Neural cell (in vitro differentiated cells): ENCODE data around the gene FOXE1. TPM values are rescaled to one million over a fixed set of nuclear protein-coding genes. Genes with fewer than 3 reads are reported as not detected.

ENCODE experiments used
- H2AFZ ChIP-seq: fragments of 200-600, 300-800 bp; sonication (generic), shearing (Covaris generic); 2 replicates; pipeline ENCODE4 v1.6.0; 2014; ENCODE audit warnings: low read depth, mild to moderate bottlenecking, antibody characterized with exemption, low read length, moderate library complexity
- H3F3A ChIP-seq: fragments of 200-600 bp; shearing (Covaris generic); 2 replicates; pipeline ENCODE4 v1.6.1; 2016; ENCODE audit warnings: mild to moderate bottlenecking, moderate library complexity, mixed read lengths, antibody characterized with exemption, low read length; ENCODE audit not compliant: insufficient read depth, poor library complexity, severe bottlenecking
- H3K27ac ChIP-seq: fragments of 200-600, 300-800 bp; sonication (generic), shearing (Covaris generic); 2 replicates; pipeline ENCODE4 v1.5.1; 2014; ENCODE audit warnings: mild to moderate bottlenecking, low read length, moderate library complexity
- H3K27me3 ChIP-seq: fragments of 300-800, 200-600 bp; sonication (generic), shearing (Covaris generic); 2 replicates; pipeline ENCODE4 v1.6.0; 2014; ENCODE audit warnings: mild to moderate bottlenecking, low read depth, low read length, moderate library complexity; ENCODE audit not compliant: insufficient read depth
- H3K36me3 ChIP-seq: fragments of 300-800, 200-600 bp; sonication (generic), shearing (Covaris generic); 2 replicates; pipeline ENCODE4 v1.5.1; 2014; ENCODE audit warnings: mild to moderate bottlenecking, antibody characterized with exemption, low read length, moderate library complexity; ENCODE audit not compliant: insufficient read depth
- H3K4me2 ChIP-seq: fragments of 300-800, 200-600 bp; sonication (generic), shearing (Covaris generic); 2 replicates; pipeline ENCODE4 v1.6.0; 2014; ENCODE audit warnings: mild to moderate bottlenecking, low read length
- H3K4me3 ChIP-seq: fragments of 300-800, 200-600 bp; sonication (generic), shearing (Covaris generic); 2 replicates; pipeline ENCODE4 v1.5.1; 2014; ENCODE audit warnings: mild to moderate bottlenecking, low read length, moderate library complexity
- H3K79me2 ChIP-seq: fragments of 200-600 bp; shearing (Covaris generic); replicated peaks from 2 replicates; pipeline ENCODE4 v1.6.0; 2014; ENCODE audit warnings: mild to moderate bottlenecking, low read length, moderate library complexity; ENCODE audit not compliant: insufficient read depth
- H3K9ac ChIP-seq: fragments of 300-800, 200-600 bp; sonication (generic), shearing (Covaris generic); 2 replicates; pipeline ENCODE4 v1.6.1; 2016; ENCODE audit warnings: mild to moderate bottlenecking, low read length, mixed read lengths
- H3K9me2 ChIP-seq: fragments of 200-600 bp; shearing (Covaris generic); 2 replicates; pipeline ENCODE4 v1.6.1; 2016; ENCODE audit warnings: mild to moderate bottlenecking, low read length, mixed read lengths; ENCODE audit not compliant: insufficient read depth
- H3K9me3 ChIP-seq: fragments of 200-600, 300-800 bp; sonication (generic), shearing (Covaris generic); 2 replicates; pipeline ENCODE4 v1.6.1; 2016; ENCODE audit warnings: mild to moderate bottlenecking, mixed run types, low read length, moderate library complexity, mixed read lengths
- H4K20me1 ChIP-seq: fragments of 200-600 bp; shearing (Covaris generic); 2 replicates; pipeline ENCODE4 v1.6.1; 2016; ENCODE audit warnings: mild to moderate bottlenecking, mixed run types; ENCODE audit not compliant: insufficient read depth
- CTCF ChIP-seq: fragments of 450-650 bp; IDR thresholded peaks from 2 replicates; pipeline ENCODE4 v1.5.1; 2014; ENCODE audit warnings: antibody characterized with exemption, mild to moderate bottlenecking, moderate library complexity; ENCODE audit not compliant: poor library complexity, severe bottlenecking
- EP300 ChIP-seq: fragments of 450-650 bp; conservative IDR thresholded peaks from 2 replicates; pipeline ENCODE4 v1.6.1; 2014; ENCODE audit warnings: antibody characterized with exemption, mild to moderate bottlenecking, moderate library complexity; ENCODE audit not compliant: poor library complexity, severe bottlenecking
- EZH2 ChIP-seq: fragments of 200-600, 300-800 bp; shearing (Covaris generic), sonication (generic); IDR thresholded peaks from 2 replicates; pipeline ENCODE4 v1.6.1; 2014; ENCODE audit warnings: antibody characterized with exemption, low read length, borderline replicate concordance, mild to moderate bottlenecking; ENCODE audit not compliant: insufficient read depth, poor library complexity, severe bottlenecking
- MXI1 ChIP-seq: fragments of 450-650 bp; conservative IDR thresholded peaks from 2 replicates; pipeline ENCODE4 v1.6.1; 2014; ENCODE audit warnings: antibody characterized with exemption, mild to moderate bottlenecking; ENCODE audit not compliant: poor library complexity, severe bottlenecking
- POLR2AphosphoS5 ChIP-seq: IDR thresholded peaks from 2 replicates; pipeline ENCODE4 v1.6.1; 2012
- RAD21 ChIP-seq: fragments of 450-650 bp; conservative IDR thresholded peaks from 2 replicates; pipeline ENCODE4 v1.6.1; 2014; ENCODE audit warnings: antibody characterized with exemption, mild to moderate bottlenecking, moderate library complexity
- REST ChIP-seq: IDR thresholded peaks from 2 replicates; pipeline ENCODE4 v1.6.1; 2012; ENCODE audit warnings: borderline replicate concordance
- SMC3 ChIP-seq: fragments of 450-650 bp; conservative IDR thresholded peaks from 2 replicates; pipeline ENCODE4 v1.6.1; 2014; ENCODE audit warnings: antibody characterized with exemption, mild to moderate bottlenecking, moderate library complexity; ENCODE audit not compliant: poor library complexity
- TAF1 ChIP-seq: IDR thresholded peaks from 2 replicates; pipeline ENCODE4 v1.6.1; 2012; ENCODE audit warnings: low read depth
- polyA plus RNA-seq: library from polyadenylated mRNA; depleted of rRNA; stranded (reverse); fragments of >200 nt; gene quantifications from 2 replicates; pipeline ENCODE4 v1.2.3, GENCODE V29; 2014

Gene FOXE1
- polyA plus RNA-seq, 1 donor from 2014 or later: not detected

- H3K27ac ChIP-seq: no peak overlapping the region
- H3K4me3 ChIP-seq: no peak overlapping the region
- H3K9ac ChIP-seq: no peak overlapping the region
- peaks cover 98% of the 10 kb centered on the region for H3K27me3 ChIP-seq
- no peaks in the 10 kb centered on the region for H3F3A ChIP-seq
- H2AFZ ChIP-seq: no peak overlapping the region
- H4K20me1 ChIP-seq: no peaks in the 10 kb centered on the region
- H3K79me2 ChIP-seq: no peaks in the 10 kb centered on the region
- no peak overlapping the region for H3K4me2 ChIP-seq
- no peaks in the 10 kb centered on the region for H3K9me3 ChIP-seq
- no peak for TF ChIP-seq MXI1
- no peak for TF ChIP-seq RAD21
- no peaks in the 10 kb centered on the region for H3K36me3 ChIP-seq
- H3K9me2 ChIP-seq: no peaks in the 10 kb centered on the region
Measured at GRCh38 chr9:97850746-97851445, 2.1 kb upstream of the FOXE1 start.

GRCh38 chr9:97851446-97851883 is 1.6 kb upstream of the FOXE1 start:
- no peak overlapping the region for H2AFZ ChIP-seq
- H3K36me3 ChIP-seq: no peaks in the 10 kb centered on the region
- H3K4me3 ChIP-seq: no peak overlapping the region
- no peaks in the 10 kb centered on the region for H3K79me2 ChIP-seq
- peaks cover 98% of the 10 kb centered on the region for H3K27me3 ChIP-seq
- H3K9me3 ChIP-seq: no peaks in the 10 kb centered on the region
- no peaks in the 10 kb centered on the region for H3K9me2 ChIP-seq
- no peak overlapping the region for H3K4me2 ChIP-seq
- H4K20me1 ChIP-seq: no peaks in the 10 kb centered on the region
- no peak overlapping the region for H3K27ac ChIP-seq
- H3K9ac ChIP-seq: no peak overlapping the region
- peak; percentile 3 for TF ChIP-seq EZH2
- TF ChIP-seq MXI1: no peak
- H3F3A ChIP-seq: no peaks in the 10 kb centered on the region

GRCh38 chr9:97852001-97852398 is 1.0 kb upstream of the FOXE1 start:
- Histone ChIP-seq H3K27me3 (peaks cover 98% of the 10 kb centered on the region), H3K9ac (no peak overlapping the region), H3K4me3 (no peak overlapping the region), H3K9me3 (no peaks in the 10 kb centered on the region), H3K27ac (no peak overlapping the region), H3K4me2 (no peak overlapping the region), H4K20me1 (no peaks in the 10 kb centered on the region), H2AFZ (no peak overlapping the region), H3K9me2 (no peaks in the 10 kb centered on the region), H3K36me3 (no peaks in the 10 kb centered on the region), H3F3A (no peaks in the 10 kb centered on the region), H3K79me2 (no peaks in the 10 kb centered on the region)
- TF ChIP-seq EZH2 (peak; percentile 24), SMC3 (no peak)

GRCh38 chr9:97852399-97853055 is 499 bp upstream of the FOXE1 start:
- no peaks in the 10 kb centered on the region for H3K9me3 ChIP-seq

More at GRCh38 chr9:97852399-97853055, 499 bp upstream of the FOXE1 start:
- Histone ChIP-seq H3K4me3 (peak overlapping the region; percentile 68), H3K4me2 (no peak overlapping the region), H3K9ac (no peak overlapping the region), H3K27me3 (peaks cover 98% of the 10 kb centered on the region), H2AFZ (no peak overlapping the region), H4K20me1 (no peaks in the 10 kb centered on the region), H3K79me2 (no peaks in the 10 kb centered on the region), H3K9me2 (no peaks in the 10 kb centered on the region), H3F3A (no peaks in the 10 kb centered on the region), H3K27ac (no peak overlapping the region), H3K36me3 (no peaks in the 10 kb centered on the region)
- TF ChIP-seq MXI1 (no peak), EP300 (no peak), TAF1 (no peak), SMC3 (no peak), CTCF (no peak), RAD21 (no peak), REST (no peak), POLR2AphosphoS5 (no peak), EZH2 (no peak)
